H1 (cell line): ENCODE measurements around the gene SMARCE1.

ENCODE experiments used
- CEBPB ChIP-seq: IDR thresholded peaks from 2 replicates; pipeline ENCODE4 v1.6.1; 2012; ENCODE audit warnings: low read depth, low read length
- CREB1 ChIP-seq: IDR thresholded peaks from 2 replicates; pipeline ENCODE4 v1.6.1; 2012; ENCODE audit warnings: inconsistent platforms
- CTCF ChIP-seq, 3 experiments: IDR thresholded peaks; 1 replicate in 2 of 3; 2 replicates in 1 of 3; pipeline versions ENCODE4 v1.5.1 to v1.6.1; 2011; ENCODE audit warnings: low read length in 3 of 3, mild to moderate bottlenecking in 3 of 3, inconsistent platforms in 2 of 3, low read depth in 1 of 3, moderate library complexity in 1 of 3; ENCODE audit not compliant: insufficient read depth in 1 of 3; ENCODE audit errors: control extremely low read depth in 1 of 3
- EP300 ChIP-seq, 2 experiments: IDR thresholded peaks; 1 replicate in 1 of 2; 2 replicates in 1 of 2; pipeline ENCODE4 v1.6.1; 2011 to 2012; ENCODE audit warnings: low read depth in 2 of 2, low read length in 2 of 2, mild to moderate bottlenecking in 2 of 2, borderline replicate concordance in 1 of 2, inconsistent platforms in 1 of 2, moderate library complexity in 1 of 2
- EZH2 ChIP-seq: fragments of 200-600 bp; sonication (generic); IDR thresholded peaks from 2 replicates; pipeline ENCODE4 v1.7.1; 2012; ENCODE audit warnings: low read depth, mild to moderate bottlenecking, moderate library complexity, low read length, inconsistent platforms; ENCODE audit not compliant: severe bottlenecking
- HDAC2 ChIP-seq, 2 experiments: fragments of 300-600 bp in 1 of 2; sonication (generic) in 1 of 2; IDR thresholded peaks; 2 replicates each; pipeline ENCODE4 v1.6.1; 2011 to 2012; ENCODE audit warnings: low read depth in 2 of 2, low read length in 2 of 2, mild to moderate bottlenecking in 2 of 2, moderate library complexity in 2 of 2, borderline replicate concordance in 1 of 2, inconsistent platforms in 1 of 2
- SUZ12 ChIP-seq: fragments of 200-600 bp; sonication (generic); IDR thresholded peaks from 2 replicates; pipeline ENCODE4 v1.6.1; 2012; ENCODE audit warnings: mild to moderate bottlenecking, inconsistent platforms, low read length, moderate library complexity, mixed read lengths
- TAF1 ChIP-seq: IDR thresholded peaks from 2 replicates; pipeline ENCODE4 v1.6.1; 2011; ENCODE audit warnings: mild to moderate bottlenecking, low read depth, low read length
- TBP ChIP-seq: IDR thresholded peaks from 2 replicates; pipeline ENCODE4 v1.6.1; 2011; ENCODE audit warnings: low read depth, low read length, improper control_type of control experiment
- TEAD4 ChIP-seq: IDR thresholded peaks from 2 replicates; pipeline ENCODE4 v1.6.1; 2012; ENCODE audit warnings: low read depth, low read length, inconsistent platforms, mixed read lengths
- ZNF274 ChIP-seq: IDR thresholded peaks from 2 replicates; pipeline ENCODE4 v1.7.0; 2012; ENCODE audit warnings: low read length, borderline replicate concordance; ENCODE audit errors: extremely low read depth

- TF ChIP-seq SUZ12 (no peak), CEBPB (no peak), ZNF274 (no peak), TBP (no peak), CTCF (IDR thresholded peaks at IDR 0.05; ENCODE audit: control extremely low read depth in 1 of 3, insufficient read depth in 1 of 3, low read depth in 1 of 3, low read length in 3 of 3) (no peak), EZH2 (no peak), EP300 (IDR thresholded peaks at IDR 0.05; ENCODE audit: borderline replicate concordance in 1 of 2, low read depth in 2 of 2, low read length in 2 of 2) (no peak), HDAC2 (IDR thresholded peaks at IDR 0.05; ENCODE audit: borderline replicate concordance in 1 of 2, low read depth in 2 of 2, low read length in 2 of 2) (no peak), TAF1 (no peak), TEAD4 (no peak), CREB1 (no peak)
Measured at GRCh38 chr17:40621019-40621418, 26.6 kb downstream of the SMARCE1 start.
